ENCODE data around the gene SV2B.

SV2B gene

DNA sequence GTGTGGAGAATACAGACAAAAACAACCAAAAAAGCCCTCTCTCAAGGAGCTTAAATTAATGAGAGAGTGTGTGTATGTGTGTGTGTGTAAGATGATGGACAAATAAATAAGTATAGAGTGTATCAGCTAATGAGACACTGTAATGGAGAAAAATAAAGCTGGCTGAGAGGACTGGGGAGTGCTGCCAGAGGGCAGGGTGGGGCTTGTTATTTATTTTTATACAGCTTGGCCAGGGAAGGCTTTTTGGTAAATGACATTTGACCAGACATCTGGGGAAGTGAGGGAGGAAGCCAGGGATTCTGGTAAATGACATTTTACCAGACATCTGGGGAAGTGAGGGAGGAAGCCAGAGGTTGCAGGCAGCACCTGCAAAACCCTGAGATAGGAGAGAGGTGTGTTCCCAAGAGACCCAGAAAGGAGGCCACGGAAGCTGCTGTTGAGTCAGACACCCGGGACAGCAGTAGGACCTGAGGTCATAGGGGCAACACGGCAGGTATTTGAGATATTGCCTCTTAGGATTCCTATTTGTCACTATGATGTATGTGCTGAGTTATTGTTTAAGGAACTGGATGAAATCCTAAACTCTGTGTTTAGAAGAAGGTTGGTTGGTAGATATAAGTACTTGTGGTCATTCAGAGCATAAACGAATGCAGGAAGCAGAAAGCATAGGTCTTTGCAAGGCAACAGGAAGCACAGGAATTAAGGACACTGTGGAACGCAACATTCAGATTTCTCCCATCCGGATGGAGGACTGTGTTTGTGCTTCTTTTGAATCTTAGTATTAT is 2.7 kb downstream of the SV2B start:
- no peak for DNase-seq (ENCODE audit: low read depth)

DNA sequence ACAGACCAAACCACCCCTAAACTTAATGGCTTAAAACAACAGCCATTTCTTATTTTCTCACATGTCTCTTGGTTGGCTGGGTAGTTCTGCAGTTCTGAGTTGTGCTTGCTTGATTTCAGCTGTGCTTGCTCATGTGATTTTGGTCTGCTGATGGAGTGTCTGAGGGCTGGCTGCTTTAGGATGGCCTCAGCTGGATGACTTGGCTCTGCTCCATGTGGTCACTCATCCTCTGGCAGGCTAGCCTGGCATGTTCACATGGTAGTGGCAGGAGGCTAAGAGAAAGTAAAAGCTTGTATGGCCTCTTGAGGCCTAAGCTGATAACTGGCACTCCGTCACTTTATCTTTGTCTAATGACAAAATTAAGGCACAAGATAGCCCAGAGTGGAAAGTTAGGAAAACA is 4.1 kb downstream of the SV2B start:
- no peak for DNase-seq (ENCODE audit: low read depth)

DNA sequence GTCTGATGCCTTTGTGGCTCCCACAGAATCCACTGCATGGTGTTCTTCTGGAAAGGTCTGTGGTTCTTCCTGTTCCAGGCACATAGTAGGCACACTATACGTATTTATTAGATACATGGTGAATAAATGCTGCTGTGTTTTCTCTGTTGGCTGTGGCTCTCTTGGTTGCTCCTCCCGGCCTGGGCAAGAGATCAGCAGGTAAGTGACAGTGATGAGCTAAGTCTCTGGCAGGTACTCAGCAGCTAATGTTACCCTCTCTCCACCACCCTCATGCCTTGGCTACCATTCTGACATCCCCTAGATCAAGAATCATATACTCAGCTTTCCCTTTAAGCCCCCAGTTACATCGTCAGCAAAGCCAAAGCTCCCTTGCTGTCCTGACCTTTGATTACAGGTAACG is 8.4 kb downstream of the SV2B start:
- DNase-seq (ENCODE audit: low read depth), result no peak

DNA sequence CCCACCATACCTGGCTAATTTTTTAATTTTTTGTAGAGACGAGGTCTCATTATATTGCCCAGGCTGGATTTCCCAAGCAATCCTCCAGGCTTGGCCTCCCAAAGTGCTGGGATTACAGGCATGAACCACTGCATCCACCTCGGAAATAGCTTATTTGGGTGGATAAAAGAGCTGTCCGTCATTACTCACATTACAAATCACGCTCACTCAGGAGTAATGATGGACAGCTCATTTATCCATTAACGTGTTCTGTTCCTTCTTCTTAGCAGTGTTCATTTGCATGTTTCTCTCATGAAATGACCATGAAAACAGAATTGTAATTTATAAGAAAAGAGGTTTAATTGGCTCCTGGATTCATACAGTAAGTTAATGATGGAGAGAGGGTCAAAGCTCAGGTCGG is 9.8 kb downstream of the SV2B start:
- no peak for DNase-seq (ENCODE audit: low read depth)

DNA sequence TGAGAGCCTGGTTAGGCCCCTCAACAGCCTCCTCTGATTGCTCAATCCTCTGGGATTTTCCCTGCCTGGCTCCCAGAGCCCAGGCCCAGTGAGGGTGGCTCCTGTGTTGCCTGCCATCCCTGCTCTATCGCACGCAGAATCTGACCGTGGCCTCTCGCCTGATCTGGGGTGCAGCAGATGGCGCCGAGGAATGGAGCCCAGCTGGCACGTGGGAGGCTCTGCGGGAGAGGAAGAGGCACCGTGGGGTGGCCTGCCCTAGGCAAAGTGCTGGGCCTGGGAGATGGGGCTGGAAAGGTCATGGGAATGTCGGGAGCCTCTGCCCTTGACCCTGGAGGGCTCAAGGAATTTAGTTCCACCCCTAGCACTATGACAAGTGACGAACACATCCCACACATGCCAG is 10.3 kb downstream of the SV2B start:
- no peak for DNase-seq (ENCODE audit: low read depth)

DNA sequence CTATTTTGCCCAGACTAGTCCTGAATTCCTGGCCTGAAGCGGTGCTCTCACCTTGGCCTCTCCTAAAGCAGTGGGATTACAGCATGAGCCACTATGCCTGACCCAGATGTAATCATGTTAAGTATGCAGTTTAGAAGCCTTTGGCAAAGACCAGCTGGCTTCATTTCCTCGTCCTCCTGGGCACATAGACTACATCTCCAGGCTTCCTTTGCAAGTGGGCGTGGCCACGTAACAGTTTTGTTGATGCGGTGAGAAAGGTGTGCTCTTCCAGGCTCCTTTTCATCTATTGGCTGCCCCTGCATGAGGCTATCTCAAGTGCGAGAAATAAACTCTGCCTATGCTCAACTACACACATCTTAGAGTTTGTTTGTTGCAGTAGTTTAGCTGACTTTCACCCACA is 13.0 kb downstream of the SV2B start:
- no peak for DNase-seq (ENCODE audit: low read depth)

DNA sequence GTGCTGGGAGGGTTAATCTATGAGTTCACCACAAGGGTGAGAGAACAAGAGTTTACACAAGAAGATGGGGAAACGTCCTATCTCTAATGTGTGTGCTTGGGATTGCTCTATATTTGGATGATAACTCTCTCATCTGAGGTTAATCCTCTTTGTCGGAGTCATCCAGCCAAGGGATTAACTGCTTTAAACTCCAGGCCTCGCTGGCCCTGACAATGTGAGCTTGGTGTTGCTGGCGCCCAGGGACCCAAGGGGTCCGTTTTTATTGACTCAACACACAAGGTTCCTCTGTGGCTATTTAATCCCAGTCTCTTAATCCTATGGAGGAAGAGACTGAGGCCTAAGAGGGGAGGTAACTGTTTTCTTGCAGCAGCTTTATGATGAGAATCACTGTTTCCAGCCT is 14.2 kb downstream of the SV2B start:
- DNase-seq (ENCODE audit: low read depth), result no peak

DNA sequence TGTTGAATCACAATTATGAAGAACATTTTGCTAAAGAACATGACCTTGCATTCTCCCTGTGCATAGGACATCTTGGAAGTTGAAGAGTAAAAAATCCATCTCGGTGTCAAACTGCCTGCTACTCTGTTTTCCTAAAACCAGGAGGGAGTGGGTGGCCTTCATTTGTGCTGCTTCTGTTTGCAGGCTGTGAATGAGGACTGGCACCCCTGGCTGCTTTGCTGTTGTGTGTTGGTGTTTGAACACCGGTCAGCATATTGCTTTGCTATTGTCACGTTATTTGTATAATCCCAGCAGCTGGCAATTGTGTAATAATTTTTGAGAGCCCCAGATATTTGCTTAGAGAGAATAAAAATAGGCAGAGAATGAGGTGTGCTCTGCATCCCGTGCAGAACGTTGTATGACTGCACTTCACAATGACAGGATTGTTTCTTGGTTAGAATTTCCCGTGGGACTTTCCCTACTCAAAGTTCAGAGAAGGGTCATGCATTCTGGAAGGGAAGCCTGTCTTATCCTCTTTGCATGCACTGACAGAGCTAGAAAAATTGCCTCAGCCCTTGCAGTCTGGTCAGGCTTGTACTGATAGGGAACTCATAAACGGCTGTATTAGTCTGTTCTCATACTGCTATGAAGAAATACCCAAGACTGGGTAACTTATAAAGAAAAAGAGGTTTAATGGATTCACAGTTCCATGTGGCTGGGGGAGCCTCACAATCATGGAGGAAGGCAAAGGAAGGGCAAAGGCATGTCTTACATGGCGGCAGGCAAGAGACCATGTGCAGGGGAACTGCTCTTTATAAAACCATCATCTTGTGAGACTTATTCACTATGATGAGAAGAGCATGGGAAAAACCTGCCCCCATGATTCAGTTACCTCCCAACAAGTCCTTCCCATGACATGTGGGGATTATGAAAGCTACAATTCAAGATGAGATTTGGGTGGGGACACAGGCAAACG is 16.3 kb downstream of the SV2B start:
- DNase-seq (ENCODE audit: low read depth), result no peak

DNA sequence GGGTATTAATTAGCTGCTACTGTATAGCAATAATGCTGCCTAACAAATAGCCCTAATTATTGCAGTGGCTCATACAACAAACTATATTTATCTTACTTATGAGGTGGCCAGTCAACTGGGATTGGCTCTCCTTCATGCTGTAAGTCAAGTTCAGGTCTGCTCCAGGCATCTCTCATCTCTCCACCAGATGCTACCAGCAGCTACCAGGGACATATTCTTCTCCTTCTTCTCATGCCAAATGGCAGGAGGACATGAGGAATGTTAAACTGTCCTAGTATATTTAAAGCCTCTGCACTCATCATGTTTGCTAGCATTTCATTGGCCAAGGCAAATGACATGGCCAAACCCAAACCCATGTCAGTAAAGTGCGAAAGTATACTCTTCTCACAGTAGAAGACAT is 17.3 kb downstream of the SV2B start:
- DNase-seq (ENCODE audit: low read depth), result no peak

DNA sequence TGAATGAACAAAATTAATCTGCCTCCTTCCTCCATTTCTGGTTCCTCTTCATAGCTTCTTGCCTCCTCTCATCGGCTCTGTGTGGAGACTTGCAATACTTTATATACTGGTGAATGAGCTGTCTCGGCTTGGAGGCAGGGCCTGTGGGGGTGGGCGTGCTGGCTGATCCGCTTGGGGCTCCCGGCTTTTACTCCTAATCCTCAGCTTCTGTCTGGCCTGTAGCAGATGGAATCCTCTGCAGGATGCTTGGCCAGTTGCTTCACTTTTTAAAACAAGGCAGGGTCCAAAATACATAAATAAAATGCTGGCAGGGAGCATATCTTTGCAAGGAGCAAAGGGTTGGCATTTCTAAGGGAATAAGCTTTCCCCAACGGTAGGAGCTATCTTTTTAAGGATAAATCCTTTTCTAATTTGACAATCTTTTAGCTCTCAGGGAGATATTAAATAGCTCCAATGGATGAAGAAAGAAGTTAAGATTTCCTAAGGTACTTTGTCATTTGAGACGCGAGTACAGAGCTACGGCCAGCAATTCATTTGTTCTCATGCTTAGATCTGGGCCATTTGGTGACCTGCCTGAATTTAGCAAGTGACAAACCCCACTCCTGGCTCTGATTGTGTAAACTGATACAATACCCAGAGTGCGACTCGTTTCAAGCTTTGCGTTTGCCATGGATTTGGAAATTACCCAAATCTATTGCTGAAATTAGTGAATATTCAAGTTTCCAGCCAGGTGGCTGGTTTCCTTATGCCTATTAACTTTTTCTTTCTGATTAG is 18.9 kb downstream of the SV2B start:
- DNase-seq (ENCODE audit: low read depth), result no peak

DNA sequence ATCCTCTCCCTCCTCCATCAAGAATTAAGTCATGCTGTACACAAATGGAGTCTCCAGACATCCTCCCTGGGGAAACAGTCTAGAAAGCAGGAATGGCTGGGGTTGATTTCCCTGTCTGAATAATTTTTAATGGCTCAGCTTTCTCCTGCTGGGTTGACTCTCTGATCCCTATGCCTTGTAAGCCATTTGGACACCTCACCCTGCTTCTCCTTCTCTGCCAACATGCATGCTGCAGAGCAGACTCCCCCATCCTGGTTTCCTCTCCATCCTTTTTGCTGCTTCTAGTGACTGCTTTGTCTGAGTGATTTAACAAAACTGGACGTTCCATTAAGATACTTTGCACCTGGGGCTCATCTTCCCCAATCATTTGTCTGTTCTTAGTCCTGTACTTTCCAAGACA is 22.2 kb downstream of the SV2B start:
- no peak for DNase-seq (ENCODE audit: low read depth)

DNA sequence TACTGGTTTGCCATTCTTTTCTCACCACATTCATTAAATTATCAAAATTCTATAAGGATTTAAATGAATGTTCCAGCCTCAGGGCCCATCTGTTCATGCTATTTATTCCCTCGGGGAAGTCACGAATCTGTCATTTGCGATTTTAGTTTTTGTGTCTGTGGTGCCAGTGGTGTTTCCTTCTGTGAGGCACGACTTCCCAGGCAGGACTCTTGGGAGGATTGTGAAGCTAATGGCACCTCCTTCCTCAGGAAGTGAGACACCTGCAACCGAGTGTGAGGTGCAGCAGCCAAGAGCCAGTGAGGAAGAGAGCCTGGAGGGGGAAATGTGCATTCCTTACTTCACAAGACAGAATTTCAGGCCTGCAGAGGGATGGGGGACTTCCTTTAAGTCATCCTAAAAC is 24.1 kb downstream of the SV2B start:
- no peak for DNase-seq (ENCODE audit: low read depth)

DNA sequence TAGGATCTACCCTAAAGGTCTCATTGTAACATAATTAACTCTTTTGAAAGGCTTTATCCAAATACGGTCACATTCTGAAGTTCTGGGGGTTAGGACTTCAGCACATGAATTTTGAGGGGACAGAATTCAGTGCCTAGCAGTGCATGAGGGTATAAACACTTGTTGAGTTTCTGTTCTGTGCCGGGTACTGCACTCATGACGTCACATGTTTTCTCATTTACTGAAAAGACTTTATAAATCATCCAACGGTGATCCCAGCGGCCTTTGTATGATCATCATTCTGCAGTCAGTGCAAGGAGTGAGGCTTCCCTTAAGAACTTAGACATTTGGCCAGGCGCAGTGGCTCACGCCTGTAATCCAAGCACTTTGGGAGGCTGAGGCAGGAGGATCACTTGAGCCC is 25.1 kb downstream of the SV2B start:
- DNase-seq (ENCODE audit: low read depth), result no peak

DNA sequence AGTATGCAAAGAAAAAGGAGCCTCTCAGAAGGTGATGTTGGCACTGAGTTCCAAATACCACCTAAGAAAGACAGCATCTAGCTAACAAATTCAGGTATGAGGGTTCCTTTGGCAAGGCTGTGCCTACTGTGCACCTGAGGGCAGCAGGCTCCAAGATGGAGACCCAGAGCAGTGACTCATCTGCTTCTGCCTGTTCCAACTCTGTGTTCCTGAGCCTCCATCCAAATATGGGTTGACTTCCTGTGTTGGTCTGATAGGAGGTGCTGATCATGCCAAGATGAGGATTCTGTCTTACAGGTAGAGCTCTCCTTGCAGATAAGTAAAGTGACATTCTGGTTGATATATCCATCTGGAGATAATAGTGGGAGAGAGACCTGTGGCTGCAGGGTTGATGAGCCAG is 26.0 kb downstream of the SV2B start:
- DNase-seq (ENCODE audit: low read depth), result no peak

DNA sequence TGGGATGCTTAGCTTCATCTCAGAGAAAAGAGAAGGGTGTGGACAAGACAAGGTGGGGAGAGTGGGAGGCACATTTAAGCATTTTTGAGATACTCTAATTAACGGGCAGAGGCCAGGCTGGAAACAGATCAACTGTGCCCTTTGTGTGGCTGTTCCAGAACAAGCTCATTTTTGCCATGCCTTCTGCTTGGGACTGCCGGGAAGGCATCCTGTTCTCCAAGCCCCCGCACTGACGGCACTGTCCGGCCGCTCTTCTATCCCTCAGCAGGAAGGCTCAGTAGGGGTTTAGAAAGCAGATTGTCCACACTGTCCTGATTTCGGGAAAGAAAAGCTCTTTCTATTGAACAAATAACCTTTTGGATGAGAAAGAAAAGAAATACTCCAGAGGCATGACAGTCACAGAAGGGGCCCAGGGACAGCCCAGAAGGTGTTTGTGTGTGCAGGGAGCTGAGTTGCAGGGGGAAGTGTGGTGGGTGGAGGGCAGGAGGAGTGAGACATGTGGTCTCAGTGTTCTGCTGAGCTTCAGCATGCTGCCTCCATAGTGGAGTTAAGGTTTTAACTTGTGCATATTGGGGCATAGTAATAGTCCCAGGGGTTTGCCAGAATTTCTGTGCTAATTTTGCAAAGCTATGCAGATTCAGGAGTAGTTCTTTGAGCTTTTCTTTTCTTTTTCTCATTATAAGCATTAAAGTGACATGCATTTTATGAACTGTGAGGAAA is 27.3 kb downstream of the SV2B start:
- no peak for DNase-seq (ENCODE audit: low read depth)

DNA sequence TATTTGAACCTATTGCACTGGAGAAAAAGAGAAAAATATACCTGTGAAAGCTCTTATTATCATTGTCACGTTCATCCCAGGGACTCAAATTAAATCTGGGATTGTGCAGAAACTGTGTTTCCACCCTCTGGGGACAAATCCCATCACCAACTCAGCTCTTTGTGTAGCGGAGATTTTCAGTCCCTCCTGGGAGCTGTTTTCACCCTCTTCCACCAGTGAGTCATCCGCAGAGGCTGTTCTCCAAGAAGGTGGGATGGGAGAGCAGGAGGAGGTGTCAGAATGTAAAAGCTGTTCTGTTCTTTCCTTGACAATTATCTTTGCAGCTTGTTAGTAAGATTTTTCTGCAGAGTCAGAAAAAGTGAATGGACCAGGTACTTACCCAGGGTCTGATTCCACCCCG is 28.0 kb downstream of the SV2B start:
- DNase-seq (ENCODE audit: low read depth), result no peak

DNA sequence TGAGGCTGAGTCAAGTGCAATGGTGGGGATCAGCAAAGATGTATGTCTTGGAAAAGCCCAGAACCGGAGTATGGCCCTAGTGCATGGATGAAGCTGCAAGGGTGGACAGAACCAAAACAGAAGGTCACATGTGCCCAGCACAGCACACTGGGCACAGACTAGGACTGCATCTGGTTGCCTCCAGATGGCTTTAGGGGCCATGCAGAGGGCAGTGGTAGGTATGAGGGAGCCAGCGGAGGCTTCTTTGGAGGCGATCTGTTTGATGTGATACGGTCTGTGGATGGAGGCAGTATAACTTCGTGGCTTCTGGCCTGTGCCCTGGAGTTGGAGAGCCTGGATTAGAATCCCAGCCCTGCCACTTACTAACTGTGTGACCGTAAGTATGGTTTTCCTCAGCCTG is 29.4 kb downstream of the SV2B start:
- no peak for DNase-seq (ENCODE audit: low read depth)

DNA sequence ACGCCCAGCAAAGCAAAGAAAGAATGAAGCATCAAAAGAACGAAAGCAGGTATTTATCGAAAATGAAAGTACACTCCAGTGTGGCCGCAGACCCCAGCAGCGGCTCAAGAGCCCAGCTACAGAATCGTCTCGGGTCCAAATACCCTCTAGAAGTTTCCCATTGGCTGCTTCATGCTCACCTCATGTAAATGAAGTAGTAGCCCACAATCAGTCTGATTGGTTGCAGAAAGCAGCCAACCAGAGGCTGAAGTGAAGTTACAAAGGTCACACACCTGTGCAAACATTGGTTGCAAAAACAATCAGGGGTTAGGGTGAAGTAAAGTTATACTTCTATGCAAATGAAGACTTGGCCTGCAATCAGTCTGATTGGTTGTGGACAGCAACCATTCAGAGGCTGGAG is 32.0 kb downstream of the SV2B start:
- DNase-seq (ENCODE audit: low read depth), result no peak

DNA sequence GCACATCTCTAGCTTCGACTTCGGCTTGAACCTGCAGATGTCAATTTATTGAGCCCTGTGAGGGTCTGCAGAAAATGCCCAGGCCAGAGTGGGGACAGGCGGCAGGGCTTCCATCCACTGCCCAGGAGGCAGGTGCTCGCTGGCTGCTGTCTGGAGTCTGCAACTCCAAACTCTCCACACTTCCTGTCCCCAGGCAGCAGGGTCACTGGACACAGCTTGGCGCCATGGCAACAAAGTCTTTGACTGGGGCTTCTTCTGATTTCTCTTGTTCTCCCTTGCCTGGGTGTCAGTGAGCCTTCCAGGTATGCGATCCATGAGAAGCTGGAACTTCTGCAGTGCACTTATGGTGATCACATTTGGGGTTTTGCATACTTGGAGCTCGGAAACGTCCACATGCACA is 33.5 kb downstream of the SV2B start:
- DNase-seq (ENCODE audit: low read depth), result no peak

DNA sequence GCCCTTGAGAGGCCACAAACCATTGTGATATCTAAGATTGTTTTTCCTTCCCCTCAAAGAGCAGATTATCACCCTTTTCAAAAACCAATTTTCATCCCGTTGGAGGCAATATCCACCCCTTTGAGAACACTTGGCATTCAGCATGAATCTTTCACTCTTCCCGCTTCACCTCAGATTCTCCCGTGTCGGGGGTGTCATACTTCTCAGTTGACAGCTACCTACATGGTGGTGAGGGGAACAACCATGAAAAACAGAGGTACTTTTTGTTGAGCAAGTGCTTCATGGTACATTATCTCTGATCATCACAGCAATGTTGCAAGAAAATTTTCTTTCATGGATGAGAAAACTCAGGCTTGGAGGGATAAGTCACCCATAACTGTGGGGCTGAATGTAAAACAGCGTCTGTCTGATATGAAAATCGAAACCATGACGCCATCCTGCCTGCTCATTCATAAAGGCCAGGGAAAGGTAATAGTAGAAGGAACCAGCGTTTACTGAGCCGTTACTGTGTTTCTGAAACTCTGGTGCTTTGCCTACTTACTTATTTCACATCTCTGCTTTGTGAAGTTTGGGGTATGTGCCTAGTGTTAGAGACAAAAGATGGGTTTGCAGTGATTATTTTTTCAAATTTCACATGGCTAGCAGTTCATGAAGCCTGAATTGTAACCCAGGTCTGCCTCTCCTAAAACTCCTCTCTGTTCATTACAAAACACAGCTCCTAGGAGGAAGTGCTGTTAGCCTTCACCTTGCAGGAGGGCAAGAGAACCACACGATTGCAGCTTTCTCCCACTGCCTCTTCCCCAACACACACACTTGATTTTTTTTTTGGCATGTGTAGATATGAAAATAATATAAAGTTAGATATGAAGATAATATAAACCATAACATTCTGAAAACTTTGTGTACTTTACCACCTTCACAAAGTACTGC is 35.4 kb downstream of the SV2B start:
- no peak for DNase-seq (ENCODE audit: low read depth)

DNA sequence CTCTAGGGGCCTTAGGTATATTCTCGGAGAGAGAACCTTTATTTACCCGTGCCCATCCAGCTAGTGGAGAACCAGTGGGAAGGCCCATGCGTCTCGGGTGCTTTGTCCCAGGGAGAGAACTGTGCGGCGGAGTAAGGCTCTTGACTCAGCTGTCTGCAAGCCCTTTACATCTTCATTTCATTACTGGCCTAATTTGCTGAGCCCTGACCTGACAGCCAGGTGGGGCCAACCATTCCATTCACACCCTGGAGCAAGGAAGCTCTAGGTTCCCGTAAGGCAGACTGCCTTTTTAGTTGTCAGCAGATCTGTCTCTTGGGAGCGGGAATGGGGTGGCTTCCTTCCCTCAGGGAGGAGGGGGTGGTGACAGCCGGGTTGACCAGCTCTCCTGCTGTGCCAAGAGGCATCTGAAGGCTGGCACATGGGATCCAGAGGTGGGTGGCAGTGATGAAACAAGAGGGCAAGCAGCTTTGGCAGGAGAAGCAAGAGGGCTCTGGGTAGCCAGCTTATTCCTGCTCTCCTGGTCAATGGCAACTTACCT is 36.4 kb downstream of the SV2B start:
- DNase-seq (ENCODE audit: low read depth), result no peak
